ENCODE results near the gene ZDBF2. TPM values are rescaled to one million over a fixed set of nuclear protein-coding genes. Genes with fewer than 3 reads are reported as not detected.

ZDBF2 gene
- total and polyA plus RNA-seq, 4 donors = 2.1 to 20.2 (median 9.1) TPM

DNA sequence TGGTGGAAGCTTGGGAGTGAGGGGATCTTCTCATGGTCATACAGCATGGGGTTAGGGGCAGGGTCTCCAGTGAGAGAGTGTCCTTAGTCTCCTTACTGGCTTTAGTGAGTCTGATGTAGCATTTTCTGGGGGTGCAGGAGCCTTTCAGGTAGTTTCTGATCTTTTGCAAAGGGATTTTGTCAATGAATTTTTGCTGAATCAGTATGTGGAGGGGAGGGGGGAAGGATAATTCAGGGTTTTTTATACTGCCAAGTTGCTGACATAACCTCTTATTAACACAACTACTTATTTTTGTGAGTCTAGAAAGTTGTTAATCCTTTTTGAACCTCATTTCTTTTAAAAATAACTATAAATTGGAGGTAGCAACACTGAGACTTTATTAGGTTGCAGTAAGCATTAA lies 35.3 kb upstream of the ZDBF2 start:
- H3K4me1 ChIP-seq (ENCODE audit: control insufficient read depth in 1 of 2, insufficient read depth in 2 of 2, low read length in 2 of 2) = no peaks in the 10 kb centered on the region
- intact Hi-C loops (cut with DNase I) = no loop called here
- peaks cover 2% of the 10 kb centered on the region for H3K9me3 ChIP-seq (ENCODE audit: control insufficient read depth, low read length)
- DNase-seq (no peak), ATAC-seq (ENCODE audit: low FRiP score) (no peak)
- no peak overlapping the region for H3K4me3 ChIP-seq (ENCODE audit: low read length in 2 of 2)
- H3K27me3 ChIP-seq (ENCODE audit: control insufficient read depth in 1 of 2, insufficient read depth in 2 of 2, low read length in 1 of 2) = no peaks in the 10 kb centered on the region
- H3K36me3 ChIP-seq (ENCODE audit: control insufficient read depth in 1 of 2, insufficient read depth in 2 of 2, low read length in 1 of 2) = no peaks in the 10 kb centered on the region
- H3K27ac ChIP-seq (ENCODE audit: low read depth in 1 of 2, low read length in 2 of 2) = no peak overlapping the region

DNA sequence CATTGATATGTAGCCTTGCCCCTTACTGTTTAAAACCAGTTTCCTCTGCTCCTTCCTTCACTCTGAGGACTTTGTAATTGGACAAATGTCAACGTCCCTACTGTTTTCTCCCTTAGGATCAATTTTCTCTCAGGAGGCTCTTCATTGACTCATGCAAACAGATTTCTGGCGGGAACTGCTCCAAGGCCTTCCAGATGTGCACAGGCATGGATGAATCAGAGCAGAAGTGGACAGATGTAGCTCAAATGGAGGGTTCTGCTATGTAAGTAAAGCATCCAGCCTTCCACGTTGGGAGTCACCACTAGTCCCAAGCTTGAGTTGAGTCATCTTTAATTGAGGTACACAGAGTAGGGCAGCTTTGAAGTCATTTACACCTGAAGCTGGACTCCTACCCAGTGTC lies 34.1 kb upstream of the ZDBF2 start:
- H3K36me3 ChIP-seq (ENCODE audit: control insufficient read depth in 1 of 2, insufficient read depth in 2 of 2, low read length in 1 of 2) = no peaks in the 10 kb centered on the region
- H3K4me3 ChIP-seq (ENCODE audit: low read length in 2 of 2) = no peak overlapping the region
- no peaks in the 10 kb centered on the region for H3K4me1 ChIP-seq (ENCODE audit: control insufficient read depth in 1 of 2, insufficient read depth in 2 of 2, low read length in 2 of 2)
- H3K27me3 ChIP-seq (ENCODE audit: control insufficient read depth in 1 of 2, insufficient read depth in 2 of 2, low read length in 1 of 2) = no peaks in the 10 kb centered on the region
- no peak overlapping the region for H3K27ac ChIP-seq (ENCODE audit: low read depth in 1 of 2, low read length in 2 of 2)
- DNase-seq = no peak
- intact Hi-C loops (cut with DNase I) = no loop called here
- H3K9me3 ChIP-seq (ENCODE audit: control insufficient read depth, low read length) = peaks cover 2% of the 10 kb centered on the region
- ATAC-seq (ENCODE audit: low FRiP score) = no peak
- WGBS, 2 donors = 29 to 35% methylated on average over 3 of the region's 3 CpGs

DNA sequence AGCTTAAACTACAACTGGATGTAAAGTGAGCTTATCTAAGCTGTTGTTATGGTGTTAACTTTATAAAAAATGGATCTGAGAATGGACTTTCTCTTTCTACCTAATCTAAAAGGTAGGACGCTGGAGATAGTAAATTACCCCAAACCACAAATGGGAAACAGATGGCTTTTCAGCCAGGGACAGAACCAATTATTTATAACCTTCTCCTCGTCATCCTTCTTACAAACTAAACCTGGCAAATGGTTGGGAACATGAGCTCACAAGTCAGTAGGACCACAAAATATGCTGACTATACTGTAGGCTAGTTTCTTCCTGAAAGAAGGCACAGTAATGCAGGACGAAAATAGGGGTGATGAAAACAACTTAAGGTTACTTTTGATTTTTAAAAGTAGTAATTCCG lies 32.7 kb upstream of the ZDBF2 start:
- Histone ChIP-seq H3K4me3 (ENCODE audit: low read length in 2 of 2) (no peak overlapping the region), H3K27ac (ENCODE audit: low read depth in 1 of 2, low read length in 2 of 2) (no peak overlapping the region), H3K27me3 (ENCODE audit: control insufficient read depth in 1 of 2, insufficient read depth in 2 of 2, low read length in 1 of 2) (no peaks in the 10 kb centered on the region), H3K4me1 (ENCODE audit: control insufficient read depth in 1 of 2, insufficient read depth in 2 of 2, low read length in 2 of 2) (no peaks in the 10 kb centered on the region), H3K36me3 (ENCODE audit: control insufficient read depth in 1 of 2, insufficient read depth in 2 of 2, low read length in 1 of 2) (no peaks in the 10 kb centered on the region), H3K9me3 (ENCODE audit: control insufficient read depth, low read length) (no peaks in the 10 kb centered on the region)
- DNase-seq (no peak), ATAC-seq (ENCODE audit: low FRiP score) (no peak)
- intact Hi-C loops (cut with DNase I) = no loop called here
- WGBS, 2 donors = 29 to 35% methylated on average over 4 of the region's 4 CpGs

DNA sequence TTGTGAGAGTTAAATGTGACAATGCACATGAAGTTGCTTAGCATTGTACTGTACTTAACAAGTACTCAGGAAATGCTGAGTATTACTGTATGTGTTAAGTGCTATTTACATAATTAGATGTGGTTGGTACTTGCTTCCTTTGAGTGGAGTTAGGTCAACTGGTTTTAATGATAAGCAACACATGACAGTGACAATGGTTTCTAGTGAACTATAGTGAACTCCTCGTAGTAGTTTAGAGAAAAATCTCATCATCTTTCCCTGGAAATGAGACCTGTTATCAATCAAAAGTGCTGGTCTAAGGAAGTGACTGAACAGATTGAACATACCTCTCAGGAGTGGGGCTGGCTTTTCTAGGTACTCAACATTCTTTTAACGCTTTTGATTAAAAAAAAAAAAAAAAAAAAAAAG lies 29.2 kb upstream of the ZDBF2 start:
- Histone ChIP-seq H3K4me1 (ENCODE audit: control insufficient read depth in 1 of 2, insufficient read depth in 2 of 2, low read length in 2 of 2) (no peaks in the 10 kb centered on the region), H3K4me3 (ENCODE audit: low read length in 2 of 2) (no peak overlapping the region), H3K27me3 (ENCODE audit: control insufficient read depth in 1 of 2, insufficient read depth in 2 of 2, low read length in 1 of 2) (no peaks in the 10 kb centered on the region), H3K36me3 (ENCODE audit: control insufficient read depth in 1 of 2, insufficient read depth in 2 of 2, low read length in 1 of 2) (no peaks in the 10 kb centered on the region), H3K9me3 (ENCODE audit: control insufficient read depth, low read length) (no peaks in the 10 kb centered on the region), H3K27ac (ENCODE audit: low read depth in 1 of 2, low read length in 2 of 2) (no peak overlapping the region)
- intact Hi-C loops (cut with DNase I) = no loop called here
- DNase-seq (no peak), ATAC-seq (ENCODE audit: low FRiP score) (no peak)
- 63 to 76% methylated on average over 2 of the region's 2 CpGs for WGBS, 2 donors

DNA sequence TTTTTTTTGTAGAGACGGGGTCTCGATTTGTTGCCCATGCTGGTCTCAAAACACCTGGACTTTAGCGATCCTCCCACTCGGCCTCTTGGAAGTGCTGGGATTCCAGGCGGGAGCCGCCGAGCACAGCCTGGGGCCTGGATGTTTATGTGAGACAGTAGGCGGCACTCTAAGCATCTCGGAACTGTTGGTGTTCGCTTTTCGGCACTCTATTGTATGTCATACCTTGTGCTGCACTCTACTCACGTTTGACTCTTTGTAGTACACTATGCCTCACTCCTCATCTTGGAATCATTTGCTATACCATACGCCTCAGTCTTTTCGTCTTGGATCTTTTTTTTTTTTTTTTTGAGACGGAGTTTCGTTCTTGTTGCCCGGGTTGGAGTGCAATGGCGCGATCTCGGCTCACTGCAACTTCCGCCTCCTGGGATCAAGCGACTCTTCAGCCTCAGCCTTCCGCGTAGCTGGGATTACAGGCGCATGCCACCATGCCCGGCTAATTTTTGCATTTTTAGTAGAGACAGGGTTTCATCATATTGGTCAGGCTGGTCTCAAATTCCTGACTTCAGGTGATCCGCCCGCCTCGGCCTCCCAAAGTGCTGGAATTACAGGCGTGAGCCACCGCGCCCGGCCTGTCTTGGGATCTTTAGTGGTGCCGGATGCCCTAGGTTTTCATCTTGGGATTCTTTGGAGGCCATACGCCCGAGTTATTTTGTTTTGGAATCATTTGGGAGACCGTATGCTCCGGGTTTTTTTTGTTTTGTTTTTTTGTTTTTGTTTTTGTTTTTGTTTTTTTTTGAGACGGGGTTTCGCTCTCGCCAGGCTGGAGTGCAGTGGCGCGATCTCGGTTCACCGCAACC lies 24.2 kb upstream of the ZDBF2 start:
- intact Hi-C loops (cut with DNase I) = no loop called here
- H3K36me3 ChIP-seq (ENCODE audit: control insufficient read depth in 1 of 2, insufficient read depth in 2 of 2, low read length in 1 of 2) = no peaks in the 10 kb centered on the region
- no peak overlapping the region for H3K27ac ChIP-seq (ENCODE audit: low read depth in 1 of 2, low read length in 2 of 2)
- whole genome bisulfite sequencing, 2 donors = 44 to 47% methylated on average over 45 of the region's 45 CpGs
- no peak for DNase-seq
- ATAC-seq (ENCODE audit: low FRiP score) = no peak
- H3K4me3 ChIP-seq (ENCODE audit: low read length in 2 of 2) = no peak overlapping the region
- no peaks in the 10 kb centered on the region for H3K4me1 ChIP-seq (ENCODE audit: control insufficient read depth in 1 of 2, insufficient read depth in 2 of 2, low read length in 2 of 2)
- no peaks in the 10 kb centered on the region for H3K27me3 ChIP-seq (ENCODE audit: control insufficient read depth in 1 of 2, insufficient read depth in 2 of 2, low read length in 1 of 2)
- no peaks in the 10 kb centered on the region for H3K9me3 ChIP-seq (ENCODE audit: control insufficient read depth, low read length)

DNA sequence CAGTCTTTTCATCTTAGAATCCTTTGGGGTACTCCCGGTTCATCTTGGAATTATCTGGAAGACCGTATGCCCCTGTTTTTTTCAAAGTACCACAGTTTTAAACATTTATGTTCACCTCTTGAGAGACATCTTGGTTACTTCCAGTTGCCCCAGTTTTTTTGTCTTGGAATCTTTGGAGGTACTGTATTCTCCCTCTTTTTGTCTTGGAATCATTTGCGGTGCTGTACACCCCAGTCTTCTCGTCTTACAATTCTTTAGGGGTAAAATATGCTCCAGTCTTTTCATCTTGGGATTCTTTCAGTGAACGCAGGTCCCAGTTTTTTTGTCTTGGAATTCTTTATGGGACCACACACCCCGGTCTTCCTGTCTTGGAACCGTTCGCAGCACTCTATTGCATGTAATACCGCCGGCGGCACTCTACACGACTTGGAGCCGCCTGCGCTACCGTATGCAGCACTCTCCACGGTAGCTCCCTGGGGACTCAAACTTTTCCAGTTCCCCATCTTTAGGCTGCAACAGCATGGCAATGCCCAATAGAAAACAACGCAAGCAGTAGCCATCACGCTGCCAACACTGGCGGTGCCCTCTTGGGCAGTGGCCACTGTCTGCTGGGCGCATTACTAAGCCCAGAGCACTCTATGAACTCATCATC lies 21.2 kb upstream of the ZDBF2 start:
- no peaks in the 10 kb centered on the region for H3K4me1 ChIP-seq (ENCODE audit: control insufficient read depth in 1 of 2, insufficient read depth in 2 of 2, low read length in 2 of 2)
- H3K27me3 ChIP-seq (ENCODE audit: control insufficient read depth in 1 of 2, insufficient read depth in 2 of 2, low read length in 1 of 2) = no peaks in the 10 kb centered on the region
- no peak for ATAC-seq (ENCODE audit: low FRiP score)

DNA sequence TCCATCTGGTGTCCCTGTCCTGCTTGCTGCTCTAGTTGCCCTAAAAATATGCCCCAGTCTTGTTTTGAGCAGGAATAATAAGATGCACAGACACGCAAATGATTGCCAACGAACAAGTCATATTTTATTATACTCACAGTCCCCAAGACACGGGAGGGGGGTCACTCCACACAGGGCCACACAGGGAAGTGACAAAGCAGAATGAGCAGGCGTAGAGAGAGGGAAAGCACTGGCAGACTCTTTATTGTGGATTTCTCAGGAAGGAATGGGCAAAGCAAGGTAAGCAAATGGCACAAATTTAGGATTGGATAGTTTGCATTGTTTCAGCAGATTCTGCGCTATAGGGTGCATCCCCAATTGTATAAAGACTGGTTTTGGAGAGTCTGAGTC lies 20.7 kb upstream of the ZDBF2 start:
- intact Hi-C loops (cut with DNase I) = no loop called here
- Histone ChIP-seq H3K36me3 (ENCODE audit: control insufficient read depth in 1 of 2, insufficient read depth in 2 of 2, low read length in 1 of 2) (no peaks in the 10 kb centered on the region), H3K4me3 (ENCODE audit: low read length in 2 of 2) (no peak overlapping the region), H3K27ac (ENCODE audit: low read depth in 1 of 2, low read length in 2 of 2) (no peak overlapping the region), H3K9me3 (ENCODE audit: control insufficient read depth, low read length) (no peaks in the 10 kb centered on the region), H3K27me3 (ENCODE audit: control insufficient read depth in 1 of 2, insufficient read depth in 2 of 2, low read length in 1 of 2) (no peaks in the 10 kb centered on the region), H3K4me1 (ENCODE audit: control insufficient read depth in 1 of 2, insufficient read depth in 2 of 2, low read length in 2 of 2) (no peaks in the 10 kb centered on the region)
- DNase-seq (no peak), ATAC-seq (ENCODE audit: low FRiP score) (no peak)
- whole genome bisulfite sequencing, 2 donors = 46 to 53% methylated on average over 5 of the region's 5 CpGs

More for the DNA sequence above, 21.2 kb upstream of the ZDBF2 start:
- WGBS, 2 donors = 53 to 61% methylated on average over 20 of the region's 20 CpGs
- Histone ChIP-seq H3K27ac (ENCODE audit: low read depth in 1 of 2, low read length in 2 of 2) (no peak overlapping the region), H3K9me3 (ENCODE audit: control insufficient read depth, low read length) (no peaks in the 10 kb centered on the region), H3K4me3 (ENCODE audit: low read length in 2 of 2) (no peak overlapping the region), H3K36me3 (ENCODE audit: control insufficient read depth in 1 of 2, insufficient read depth in 2 of 2, low read length in 1 of 2) (no peaks in the 10 kb centered on the region)
- DNase-seq = no peak
- intact Hi-C loops (cut with DNase I) = no loop called here

DNA sequence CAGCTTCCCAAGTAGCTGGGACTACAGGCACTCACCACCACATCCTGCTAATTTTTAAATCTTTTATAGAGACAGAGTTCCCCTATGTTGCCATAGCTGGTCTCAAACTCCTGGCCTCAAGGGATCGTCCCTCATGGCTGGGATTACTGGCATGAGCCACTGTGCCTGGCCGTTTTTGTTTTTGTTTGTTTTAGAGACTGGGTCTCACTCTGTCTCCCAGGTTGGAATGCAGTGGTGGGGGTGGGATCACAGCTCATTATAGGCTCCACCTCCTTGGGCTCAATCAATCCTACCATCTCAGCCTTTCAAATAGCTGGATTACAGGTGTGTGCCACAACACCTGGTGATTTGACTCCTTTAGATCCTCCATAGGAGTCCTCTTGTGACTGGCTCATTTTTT lies 19.5 kb upstream of the ZDBF2 start:
- WGBS, 2 donors = 8 to 21% methylated on average over 2 of the region's 2 CpGs
- Histone ChIP-seq H3K36me3 (ENCODE audit: control insufficient read depth in 1 of 2, insufficient read depth in 2 of 2, low read length in 1 of 2) (no peaks in the 10 kb centered on the region), H3K27me3 (ENCODE audit: control insufficient read depth in 1 of 2, insufficient read depth in 2 of 2, low read length in 1 of 2) (no peaks in the 10 kb centered on the region), H3K4me1 (ENCODE audit: control insufficient read depth in 1 of 2, insufficient read depth in 2 of 2, low read length in 2 of 2) (no peaks in the 10 kb centered on the region), H3K9me3 (ENCODE audit: control insufficient read depth, low read length) (no peaks in the 10 kb centered on the region), H3K4me3 (ENCODE audit: low read length in 2 of 2) (no peak overlapping the region), H3K27ac (ENCODE audit: low read depth in 1 of 2, low read length in 2 of 2) (no peak overlapping the region)
- ATAC-seq (ENCODE audit: low FRiP score) = no peak
- DNase-seq = no peak
- intact Hi-C loops (cut with DNase I) = no loop called here

DNA sequence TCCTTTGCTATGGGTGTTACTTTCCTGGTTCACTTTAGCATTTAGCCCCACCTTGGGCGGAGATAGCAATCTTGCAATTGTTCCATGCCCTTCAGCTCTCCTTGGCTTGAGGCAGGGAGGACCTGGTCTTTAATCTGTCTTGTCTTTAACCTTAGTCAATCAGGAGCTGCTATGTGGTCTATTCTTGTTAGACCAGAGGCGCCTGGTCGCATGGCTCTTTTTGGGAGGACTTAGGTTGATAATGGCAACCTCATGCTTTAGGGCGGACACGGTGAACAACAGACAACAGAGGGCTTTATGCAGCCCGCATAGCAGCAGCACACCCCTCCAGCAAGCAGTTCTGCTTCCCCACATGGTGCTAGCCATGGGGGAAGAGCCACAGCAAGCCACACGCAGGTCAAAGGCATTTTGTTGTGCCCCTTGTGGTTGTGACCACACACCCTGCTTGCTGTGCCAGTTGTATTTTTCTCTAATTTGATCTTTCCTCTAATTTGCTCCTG lies 17.7 kb upstream of the ZDBF2 start:
- DNase-seq = no peak
- intact Hi-C loops (cut with DNase I) = no loop called here
- WGBS, 2 donors = 28 to 36% methylated on average over 7 of the region's 7 CpGs
- ATAC-seq (ENCODE audit: low FRiP score) = no peak
- Histone ChIP-seq H3K27me3 (ENCODE audit: control insufficient read depth in 1 of 2, insufficient read depth in 2 of 2, low read length in 1 of 2) (no peaks in the 10 kb centered on the region), H3K4me3 (ENCODE audit: low read length in 2 of 2) (no peak overlapping the region), H3K9me3 (ENCODE audit: control insufficient read depth, low read length) (no peaks in the 10 kb centered on the region), H3K4me1 (ENCODE audit: control insufficient read depth in 1 of 2, insufficient read depth in 2 of 2, low read length in 2 of 2) (no peaks in the 10 kb centered on the region), H3K27ac (ENCODE audit: low read depth in 1 of 2, low read length in 2 of 2) (no peak overlapping the region), H3K36me3 (ENCODE audit: control insufficient read depth in 1 of 2, insufficient read depth in 2 of 2, low read length in 1 of 2) (no peaks in the 10 kb centered on the region)
